GM10248 (cell line): Measurements from ENCODE around the gene ZNF521.

Experiments used
- CTCF ChIA-PET: fragments of 300-600 bp; sonication (Branson Sonifier 250); formaldehyde crosslinking; extraction: SDS; loops from one replicate; lab custom pipeline; 2021; ENCODE audit warnings: antibody characterized with exemption; lab: Yijun Ruan, JAX
- POLR2A ChIA-PET: fragments of 350-650 bp; sonication (Branson Sonifier 250); formaldehyde crosslinking; extraction: SDS; loops from one replicate; lab custom pipeline; 2020; ENCODE audit warnings: antibody characterized with exemption; lab: Yijun Ruan, JAX
- DNase-seq: peaks from one replicate; pipeline ENCODE4 v3.0.0; 2012; ENCODE audit errors: extremely low spot score
- CTCF ChIP-seq: IDR thresholded peaks from 2 replicates; pipeline ENCODE4 v1.5.1; 2012; ENCODE audit warnings: mild to moderate bottlenecking, low read depth; ENCODE audit errors: extremely low read depth, missing control alignments, control extremely low read depth

Gene ZNF521

DNA sequence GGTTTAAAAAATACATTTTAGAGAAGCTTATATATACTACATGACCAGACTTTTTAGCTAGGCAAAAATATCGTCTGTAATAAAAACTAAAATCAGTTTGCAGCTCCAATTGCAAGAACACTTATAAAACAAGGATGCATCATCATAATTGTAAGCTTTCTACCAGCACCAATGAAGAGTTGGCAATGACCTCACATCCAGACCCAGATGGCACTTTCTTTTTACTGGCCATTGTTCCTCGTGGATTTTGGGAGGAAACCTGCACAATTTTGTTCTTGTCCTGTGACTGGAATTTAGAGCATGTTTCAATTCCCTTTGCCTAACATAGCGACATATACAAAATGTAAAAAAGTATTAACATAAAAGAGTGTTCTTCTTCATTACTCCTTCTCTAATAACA lies 174.3 kb downstream of the ZNF521 start:
- ChIA-PET POLR2A (no interaction called here), CTCF (interaction anchor here (0.7 kb wide), 1 partner anchor 13 kb away, joined by 3 read pairs; no protein-coding TSS in a partner anchor)
- DNase-seq, result no peak
- TF ChIP-seq CTCF, result no peak

DNA sequence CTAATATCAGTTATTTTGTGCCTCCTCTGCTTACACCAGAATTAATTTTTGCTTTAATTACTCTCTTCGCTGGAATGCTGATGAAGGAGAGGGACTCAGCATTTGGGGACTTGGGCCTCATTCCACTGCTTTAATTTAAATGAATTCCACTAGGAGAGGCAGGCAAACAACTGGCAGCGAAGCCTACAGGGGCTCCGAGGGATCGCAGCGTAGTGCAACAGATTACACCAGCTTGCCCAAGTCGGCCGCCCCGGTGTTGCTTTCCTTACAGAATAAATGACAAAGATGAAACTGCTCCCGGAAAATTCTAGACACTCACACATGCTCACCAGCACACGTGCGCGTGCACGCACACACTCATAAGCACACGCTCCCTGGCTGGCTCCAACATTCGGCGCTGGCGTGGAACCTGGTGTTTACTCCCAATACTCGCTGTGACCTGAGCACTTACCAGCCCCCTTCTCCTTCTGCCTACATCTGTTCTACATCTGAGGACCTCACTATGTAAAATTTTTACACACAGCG lies 175.4 kb downstream of the ZNF521 start:
- ChIA-PET CTCF (no interaction called here), POLR2A (no interaction called here)
- no peak for TF ChIP-seq CTCF
- DNase-seq, result no peak

GRCh38 chr18:25175558-25176517 lies 176.1 kb downstream of the ZNF521 start:
- POLR2A ChIA-PET, result no interaction called here
- DNase-seq, result no peak
- no peak for TF ChIP-seq CTCF
- CTCF ChIA-PET, result interaction anchor here (1.2 kb wide), 1 partner anchor 41 kb away, joined by 3 read pairs; no protein-coding TSS in a partner anchor

DNA sequence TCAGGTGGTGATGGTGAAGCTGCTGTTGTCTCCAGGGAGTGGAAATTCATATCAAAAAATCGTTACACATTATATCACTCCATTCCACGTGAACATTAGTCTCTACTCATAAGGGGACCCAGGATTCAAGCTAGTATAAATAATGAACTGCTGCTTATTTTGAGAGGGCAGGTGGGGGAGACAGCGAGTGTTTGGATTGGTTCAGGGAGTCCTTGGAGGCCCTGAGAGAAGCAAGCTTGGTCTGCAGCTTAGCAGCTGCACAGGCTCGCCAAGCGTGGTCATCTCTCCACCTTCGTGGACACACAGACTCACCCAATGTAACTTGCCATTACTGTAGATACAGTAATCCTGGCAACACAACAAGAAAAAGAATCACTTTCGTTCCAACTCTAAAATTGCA lies 177.6 kb downstream of the ZNF521 start:
- CTCF ChIA-PET, result no interaction called here
- POLR2A ChIA-PET, result no interaction called here
- no peak for TF ChIP-seq CTCF
- DNase-seq, result no peak

GRCh38 chr18:25171334-25171733 lies 180.6 kb downstream of the ZNF521 start:
- no peak for DNase-seq
- POLR2A ChIA-PET, result no interaction called here
- no peak for TF ChIP-seq CTCF
- CTCF ChIA-PET, result no interaction called here

- ChIA-PET POLR2A (no interaction called here), CTCF (no interaction called here)
- no peak for DNase-seq
- no peak for TF ChIP-seq CTCF
These were observed 181.6 kb downstream of the ZNF521 start for GRCh38 chr18:25170402-25170801.
